GM03348 (cell line): ENCODE data around the gene C3.
"Not testable (repeated sequence)": the region's sequence is repeated elsewhere in the genome, so short reads cannot be mapped to it uniquely, and the experiment has no call there.

ENCODE experiments used
- DNase-seq: peaks from one replicate; pipeline ENCODE4 v3.0.0; 2012; ENCODE audit warnings: low spot score

The C3 gene

GRCh38 chr19:6663236-6664201, 56.9 kb downstream of the C3 start:
- DNase-seq = no peak

- no peak for DNase-seq
These were observed 57.7 kb downstream of the C3 start for GRCh38 chr19:6662702-6663101.

- not testable (repeated sequence) for DNase-seq
These were observed 58.8 kb downstream of the C3 start for GRCh38 chr19:6661509-6662244.

DNA sequence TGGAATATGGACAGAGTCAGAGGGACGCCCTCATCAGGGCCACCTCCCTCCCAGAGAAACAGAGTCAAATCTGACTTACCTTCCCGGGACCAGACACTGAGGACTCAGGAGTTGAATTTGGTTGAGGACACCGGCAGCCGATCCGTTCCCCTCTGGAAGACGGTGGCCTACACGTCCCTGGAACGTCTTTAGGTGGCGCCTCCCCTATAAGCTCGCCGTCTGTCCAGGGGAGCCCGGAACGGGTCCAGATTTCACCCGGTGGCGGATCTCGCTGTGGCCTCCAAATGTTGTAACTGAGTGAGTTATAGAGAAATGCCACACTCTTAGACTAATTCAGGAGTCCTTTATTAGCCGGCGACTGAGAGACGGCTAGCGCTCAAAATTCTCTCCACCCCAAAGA, 59.5 kb downstream of the C3 start:
- DNase-seq = no peak

DNA sequence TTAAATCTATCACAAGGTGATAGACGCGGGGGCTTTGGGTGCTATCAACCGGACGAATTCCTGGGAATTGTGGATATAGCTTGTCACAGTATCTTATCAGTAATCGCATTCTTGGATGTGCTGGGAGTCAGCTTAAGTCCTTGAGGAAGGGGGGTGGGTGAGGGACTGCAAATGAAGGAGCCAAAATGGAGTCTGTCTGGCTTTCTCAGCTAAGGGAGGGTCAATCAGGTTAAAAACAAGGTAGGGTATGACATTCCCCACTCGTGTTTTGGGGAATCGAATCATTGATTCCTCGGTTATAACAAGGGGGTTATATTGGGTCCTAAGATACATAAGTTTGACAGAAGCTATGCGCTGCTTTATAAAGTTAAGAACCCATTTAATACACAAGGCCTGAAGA, 64.1 kb downstream of the C3 start:
- DNase-seq = not testable (repeated sequence)

DNA sequence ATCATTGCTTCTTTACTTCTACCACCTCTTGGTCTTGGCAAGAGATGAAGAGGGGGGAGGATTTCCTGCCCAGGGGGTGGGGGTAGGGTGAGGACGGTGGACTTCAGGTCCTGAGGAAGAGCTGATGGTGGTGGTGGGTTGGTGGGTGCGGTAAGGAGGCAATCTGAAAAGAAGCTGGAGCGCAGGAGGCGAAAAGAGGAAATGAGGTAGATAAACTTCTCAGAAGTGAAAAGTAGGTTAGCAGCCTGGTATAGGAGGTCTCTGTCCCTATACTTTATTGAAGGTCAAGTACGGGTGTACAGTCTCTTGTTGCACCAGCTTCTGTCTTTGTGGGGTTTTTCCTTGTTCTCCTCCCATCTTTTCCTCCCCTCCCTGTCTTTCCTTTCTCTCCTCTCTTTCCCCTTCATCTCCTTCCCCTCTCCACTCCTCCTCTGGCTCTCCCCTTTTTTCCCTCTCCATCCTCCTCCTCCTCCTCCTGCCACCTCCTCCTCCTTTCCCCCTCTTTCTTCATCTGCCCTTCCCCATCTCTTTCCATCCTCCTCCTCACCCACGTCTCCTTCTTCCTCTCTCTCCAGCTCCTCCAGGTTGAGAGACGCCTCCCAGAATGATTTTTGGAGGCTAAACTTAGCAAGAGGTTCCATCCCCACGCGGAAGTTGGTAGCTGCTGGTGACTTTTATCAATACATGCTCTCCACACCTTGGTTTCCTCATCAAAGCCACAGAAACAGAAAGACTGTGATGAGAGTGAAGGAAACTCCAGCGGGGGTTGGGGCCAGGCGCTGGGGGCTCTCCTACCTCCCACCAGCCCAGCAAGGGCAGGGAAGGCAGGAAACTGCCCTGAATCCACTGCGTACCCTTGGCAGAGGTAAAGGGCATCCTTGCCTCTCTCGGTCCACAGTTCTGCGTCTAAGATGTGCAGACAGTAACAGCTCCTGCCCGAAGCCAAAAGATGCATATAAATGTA, 65.8 kb downstream of the C3 start:
- DNase-seq = no peak

DNA sequence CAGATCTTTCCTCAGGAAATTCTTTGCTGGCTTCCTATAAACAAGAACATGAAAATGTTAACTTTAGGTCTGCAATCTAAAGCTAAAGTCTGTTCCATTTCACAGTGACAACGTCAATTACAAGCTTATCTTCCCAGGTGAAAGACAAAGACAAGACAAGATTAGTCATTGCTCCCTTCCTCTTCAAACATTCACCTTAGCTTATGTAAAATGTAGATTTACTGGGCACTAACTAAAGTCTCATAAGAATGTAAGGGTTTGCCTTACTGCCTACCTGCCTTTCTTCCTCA, 67.7 kb downstream of the C3 start:
- DNase-seq = no peak

DNA sequence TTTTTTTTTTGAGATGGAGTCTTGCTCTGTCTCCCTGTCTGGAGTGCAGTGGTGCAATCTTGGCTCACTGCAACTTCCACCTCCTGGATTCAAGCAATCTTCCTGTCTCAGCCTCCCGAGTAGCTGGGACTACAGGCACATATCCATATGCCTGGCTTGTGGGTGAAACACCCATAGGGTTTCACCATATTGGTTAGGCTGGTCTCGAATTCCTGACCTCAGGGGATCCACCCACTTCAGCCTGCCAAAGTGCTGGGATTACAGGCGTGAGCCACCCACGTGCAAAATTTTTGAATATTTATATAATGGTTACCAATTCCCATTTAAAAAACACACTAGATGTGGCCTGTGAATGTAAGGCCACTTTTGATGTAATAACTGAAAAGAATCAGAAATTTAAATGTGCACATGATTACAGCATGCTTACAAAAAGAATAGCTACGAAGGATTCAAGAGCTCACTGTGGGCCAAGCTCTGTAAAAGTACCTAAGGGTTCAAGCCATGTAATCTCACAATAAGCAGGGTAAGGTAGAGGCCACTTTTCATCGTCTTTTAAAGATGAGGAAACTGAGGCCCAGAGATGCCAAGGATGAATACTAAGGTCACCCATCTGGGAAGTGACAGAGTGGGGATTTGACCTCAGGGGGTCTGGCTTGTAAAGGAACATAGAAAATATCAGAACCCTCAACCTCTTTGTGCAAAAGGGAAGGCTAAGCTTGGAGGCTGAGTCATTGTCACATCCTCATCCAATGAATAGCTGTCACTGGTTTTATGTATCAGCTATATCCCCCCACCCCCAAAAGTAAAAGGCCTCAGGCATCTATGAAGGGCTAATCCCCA, 68.3 kb downstream of the C3 start:
- no peak for DNase-seq

DNA sequence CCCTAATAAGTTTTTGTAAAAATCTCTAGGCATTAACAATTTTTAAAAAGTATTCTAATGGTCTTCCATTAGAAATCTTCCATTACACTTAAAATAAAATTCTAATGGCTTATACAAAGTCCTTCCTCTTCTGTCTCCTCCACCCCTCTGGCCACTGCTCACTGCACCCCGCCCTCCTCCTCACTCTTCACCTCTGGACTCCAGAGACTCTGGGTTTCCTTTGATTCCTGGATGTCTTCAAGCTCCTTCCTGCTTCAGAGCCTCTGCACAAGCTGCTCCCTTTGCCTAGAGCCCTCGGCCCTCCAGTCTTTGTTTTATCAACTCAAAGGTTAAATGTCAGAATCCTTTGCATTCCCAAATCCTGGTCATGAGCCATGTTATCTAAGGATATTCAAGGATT, 71.3 kb downstream of the C3 start:
- no peak for DNase-seq

- DNase-seq = no peak
These were observed 72.2 kb downstream of the C3 start for GRCh38 chr19:6648141-6648715.

DNA sequence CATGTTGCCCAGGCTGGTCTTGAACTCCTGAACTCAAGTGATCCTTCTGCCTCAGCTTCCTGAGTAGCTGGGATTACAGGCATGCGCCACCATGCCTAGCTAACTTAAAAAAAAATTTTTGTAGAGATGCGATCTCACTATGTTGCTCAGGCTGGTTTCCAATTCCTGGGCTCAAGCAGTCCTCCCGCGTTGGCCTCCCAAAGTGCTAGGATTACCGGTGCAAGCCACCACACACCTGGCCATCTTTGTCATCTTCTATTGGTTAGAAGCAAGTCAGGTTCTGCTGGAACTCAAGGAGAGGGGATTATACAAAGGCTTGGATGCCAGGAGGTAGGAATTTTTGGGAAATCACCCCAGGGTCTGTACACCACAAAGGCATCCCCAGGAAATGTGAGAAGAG, 75.7 kb downstream of the C3 start:
- no peak for DNase-seq

DNA sequence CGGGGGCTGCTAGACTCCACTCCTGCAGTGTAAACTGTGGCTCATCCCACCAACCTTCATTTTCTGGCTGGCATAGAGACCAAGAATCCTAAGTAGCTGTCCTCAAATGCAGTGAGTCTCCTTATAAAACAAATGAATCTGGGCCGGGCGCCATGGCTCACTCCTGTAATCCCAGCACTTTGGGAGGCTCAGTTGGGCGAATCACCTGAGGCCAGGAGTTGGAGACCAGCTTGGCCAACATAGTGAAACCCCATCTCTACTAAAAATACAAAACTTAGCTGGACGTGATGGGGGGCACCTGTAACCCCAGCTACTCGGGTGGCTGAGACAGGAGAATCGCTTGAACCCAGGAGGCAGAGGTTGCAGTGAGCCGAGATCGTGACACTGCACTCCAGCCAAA, 80.1 kb downstream of the C3 start:
- DNase-seq = not testable (repeated sequence)

- DNase-seq = no peak
These were observed 81.0 kb downstream of the C3 start for GRCh38 chr19:6639439-6639838.

DNA sequence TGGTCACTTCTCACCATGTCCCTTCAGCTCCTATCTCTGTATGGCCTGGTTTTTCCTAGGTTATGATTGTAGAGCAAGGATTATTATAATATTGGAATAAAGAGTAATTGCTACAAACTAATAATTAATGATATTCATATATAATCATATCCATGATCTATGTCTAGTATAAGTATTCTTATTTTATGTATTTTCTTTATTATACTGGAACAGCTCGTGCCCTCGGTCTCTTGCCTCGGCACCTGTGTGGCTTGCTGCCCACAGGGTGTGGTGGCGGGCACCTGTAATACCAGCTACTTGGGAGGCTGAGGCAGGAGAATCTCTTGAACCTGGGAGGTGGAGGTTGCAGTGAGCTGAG, 87.0 kb downstream of the C3 start:
- DNase-seq = not testable (repeated sequence)

DNA sequence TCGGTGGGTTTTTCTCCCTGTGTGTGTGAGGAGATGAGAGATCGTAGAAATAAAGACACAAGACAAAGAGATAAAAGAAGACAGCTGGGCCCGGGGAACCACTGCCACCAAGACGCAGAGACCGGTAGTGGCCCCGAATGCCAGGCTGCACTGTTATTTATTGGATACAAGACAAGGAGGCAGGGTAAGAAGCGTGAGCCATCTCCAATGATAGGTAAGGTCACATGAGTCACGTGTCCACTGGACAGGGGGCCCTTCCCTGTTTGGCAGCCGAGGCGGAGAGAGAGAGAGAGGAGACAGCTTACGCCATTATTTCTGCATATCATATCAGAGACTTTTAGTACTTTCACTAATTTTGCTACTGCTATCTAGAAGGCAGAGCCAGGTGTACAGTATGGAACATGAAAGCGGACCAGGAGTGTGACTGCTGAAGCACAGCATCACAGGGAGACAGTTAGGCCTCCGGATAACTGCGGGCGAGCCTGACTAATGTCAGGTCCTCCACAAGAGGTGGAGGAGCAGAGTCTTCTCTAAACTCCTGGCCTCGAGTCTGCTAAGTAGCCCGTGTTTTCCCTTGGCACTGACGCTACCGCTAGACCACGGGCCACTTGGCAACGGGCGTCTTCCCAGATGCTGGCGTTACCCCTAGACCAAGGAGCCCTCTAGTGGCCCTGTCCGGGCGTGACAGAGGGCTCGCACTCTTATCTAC, 87.5 kb downstream of the C3 start:
- DNase-seq = peak; percentile 41

DNA sequence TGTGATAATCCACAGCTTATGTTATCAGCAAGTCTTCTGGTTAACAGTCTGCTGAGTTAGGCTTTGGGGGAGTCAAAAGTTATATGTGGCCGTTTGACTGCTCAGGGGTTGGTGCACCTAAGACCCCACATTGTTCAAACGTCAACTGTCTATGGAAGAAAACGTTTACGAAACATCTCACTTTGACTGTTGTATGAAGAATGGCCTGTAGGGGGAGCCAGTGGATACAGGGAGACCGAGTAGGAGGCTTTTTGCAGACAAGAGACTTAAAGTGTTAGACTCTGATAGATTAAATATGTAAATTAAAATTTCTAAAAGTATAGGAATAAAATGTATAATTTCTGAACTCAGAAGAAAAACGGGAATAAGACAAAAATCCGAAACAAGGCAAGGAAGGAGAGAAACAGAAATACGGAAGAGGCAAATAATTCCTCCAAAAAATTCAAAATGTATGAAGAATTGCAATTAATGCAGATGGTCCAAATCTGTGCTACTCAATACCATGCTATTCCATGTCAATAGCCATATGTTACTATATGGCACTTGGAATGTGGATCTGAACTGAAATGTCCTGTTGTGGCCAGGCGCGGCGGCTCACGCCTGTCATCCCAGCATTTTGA, 88.3 kb downstream of the C3 start:
- DNase-seq = peak; percentile 82
